ENCODE results near the gene RBM47.

DNA sequence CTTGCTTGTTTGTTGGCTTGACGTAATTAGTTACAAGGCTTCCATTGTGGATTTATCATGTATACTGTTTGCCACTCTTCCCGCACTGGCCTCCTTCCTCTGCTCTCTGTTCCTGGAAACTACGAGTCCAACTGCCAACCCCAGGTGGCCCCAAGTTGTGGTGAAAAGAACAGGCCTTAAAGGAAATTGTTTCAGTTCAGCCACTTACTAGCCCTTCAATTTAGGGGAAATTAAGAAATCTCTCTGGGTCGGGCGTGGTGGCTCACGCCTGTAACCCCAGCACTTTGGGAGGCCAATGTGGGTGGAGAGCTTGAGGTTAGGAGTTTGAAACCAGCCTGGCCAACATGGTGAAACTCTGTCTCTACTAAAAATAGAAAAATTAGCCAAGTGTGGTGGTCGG is 28.0 kb downstream of the RBM47 start:
- TF ChIP-seq, protein P1, sequence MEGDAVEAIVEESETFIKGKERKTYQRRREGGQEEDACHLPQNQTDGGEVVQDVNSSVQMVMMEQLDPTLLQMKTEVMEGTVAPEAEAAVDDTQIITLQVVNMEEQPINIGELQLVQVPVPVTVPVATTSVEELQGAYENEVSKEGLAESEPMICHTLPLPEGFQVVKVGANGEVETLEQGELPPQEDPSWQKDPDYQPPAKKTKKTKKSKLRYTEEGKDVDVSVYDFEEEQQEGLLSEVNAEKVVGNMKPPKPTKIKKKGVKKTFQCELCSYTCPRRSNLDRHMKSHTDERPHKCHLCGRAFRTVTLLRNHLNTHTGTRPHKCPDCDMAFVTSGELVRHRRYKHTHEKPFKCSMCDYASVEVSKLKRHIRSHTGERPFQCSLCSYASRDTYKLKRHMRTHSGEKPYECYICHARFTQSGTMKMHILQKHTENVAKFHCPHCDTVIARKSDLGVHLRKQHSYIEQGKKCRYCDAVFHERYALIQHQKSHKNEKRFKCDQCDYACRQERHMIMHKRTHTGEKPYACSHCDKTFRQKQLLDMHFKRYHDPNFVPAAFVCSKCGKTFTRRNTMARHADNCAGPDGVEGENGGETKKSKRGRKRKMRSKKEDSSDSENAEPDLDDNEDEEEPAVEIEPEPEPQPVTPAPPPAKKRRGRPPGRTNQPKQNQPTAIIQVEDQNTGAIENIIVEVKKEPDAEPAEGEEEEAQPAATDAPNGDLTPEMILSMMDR (IDR thresholded peaks at IDR 0.05): no peak
- no peak for TF ChIP-seq POLR2AphosphoS5 (IDR thresholded peaks at IDR 0.05; ENCODE audit: insufficient read depth in 1 of 2, low read depth in 1 of 2)
- TF ChIP-seq POLR2A (IDR thresholded peaks at IDR 0.05): no peak

Data from vagina (tissue), 2 donors.